ENCODE data around the gene ARHGEF10L. TPM values are rescaled to one million over a fixed set of nuclear protein-coding genes. Genes with fewer than 3 reads are reported as not detected.

ARHGEF10L gene
- total RNA-seq, 1 donor = 39.1 TPM

GRCh38 chr1:17558541-17558940, 19.0 kb downstream of the ARHGEF10L start:
- Histone ChIP-seq H3K27me3 (ENCODE audit: insufficient read depth, low read length) (no peaks in the 10 kb centered on the region), H3K4me3 (ENCODE audit: insufficient read depth, low read length) (no peak overlapping the region), H3K36me3 (ENCODE audit: insufficient read depth, low read length) (no peaks in the 10 kb centered on the region), H2AFZ (ENCODE audit: low read length) (no peak overlapping the region), H4K20me1 (ENCODE audit: insufficient read depth, low read length) (peaks cover 10% of the 10 kb centered on the region), H3K9me3 (ENCODE audit: low read depth, low read length) (no peaks in the 10 kb centered on the region), H3K79me2 (ENCODE audit: insufficient read depth, low read length) (peaks cover 79% of the 10 kb centered on the region), H3K4me2 (ENCODE audit: insufficient read depth, low read length) (no peak overlapping the region), H3K4me1 (ENCODE audit: insufficient read depth, low read length) (peaks cover 35% of the 10 kb centered on the region), H3K27ac (ENCODE audit: low read depth, low read length) (no peak overlapping the region)
- no peak for TF ChIP-seq CTCF (IDR thresholded peaks at IDR 0.05; ENCODE audit: extremely low read depth, low read depth, low read length)
- DNase-seq (ENCODE audit: insufficient read length, low spot score, missing footprints) = peak; percentile 91

GRCh38 chr1:17558954-17559614, 19.6 kb downstream of the ARHGEF10L start:
- Histone ChIP-seq H3K27me3 (ENCODE audit: insufficient read depth, low read length) (no peaks in the 10 kb centered on the region), H4K20me1 (ENCODE audit: insufficient read depth, low read length) (peaks cover 9% of the 10 kb centered on the region), H3K4me3 (ENCODE audit: insufficient read depth, low read length) (no peak overlapping the region), H3K4me2 (ENCODE audit: insufficient read depth, low read length) (no peak overlapping the region), H3K4me1 (ENCODE audit: insufficient read depth, low read length) (peaks cover 32% of the 10 kb centered on the region), H3K79me2 (ENCODE audit: insufficient read depth, low read length) (peaks cover 84% of the 10 kb centered on the region), H3K27ac (ENCODE audit: low read depth, low read length) (peak overlapping the region; percentile 15), H3K9me3 (ENCODE audit: low read depth, low read length) (no peaks in the 10 kb centered on the region), H3K36me3 (ENCODE audit: insufficient read depth, low read length) (no peaks in the 10 kb centered on the region), H2AFZ (ENCODE audit: low read length) (no peak overlapping the region)
- DNase-seq (ENCODE audit: insufficient read length, low spot score, missing footprints) = no peak
- no peak for TF ChIP-seq CTCF (IDR thresholded peaks at IDR 0.05; ENCODE audit: extremely low read depth, low read depth, low read length)

- Histone ChIP-seq H3K79me2 (ENCODE audit: insufficient read depth, low read length) (peaks cover 84% of the 10 kb centered on the region), H2AFZ (ENCODE audit: low read length) (no peak overlapping the region), H4K20me1 (ENCODE audit: insufficient read depth, low read length) (peaks cover 6% of the 10 kb centered on the region), H3K4me2 (ENCODE audit: insufficient read depth, low read length) (no peak overlapping the region), H3K4me1 (ENCODE audit: insufficient read depth, low read length) (peaks cover 34% of the 10 kb centered on the region), H3K9me3 (ENCODE audit: low read depth, low read length) (no peaks in the 10 kb centered on the region), H3K36me3 (ENCODE audit: insufficient read depth, low read length) (no peaks in the 10 kb centered on the region), H3K4me3 (ENCODE audit: insufficient read depth, low read length) (no peak overlapping the region), H3K27ac (ENCODE audit: low read depth, low read length) (peak overlapping the region; percentile 15), H3K27me3 (ENCODE audit: insufficient read depth, low read length) (no peaks in the 10 kb centered on the region)
- DNase-seq (ENCODE audit: insufficient read length, low spot score, missing footprints) = peak; percentile 69
- TF ChIP-seq CTCF (IDR thresholded peaks at IDR 0.05; ENCODE audit: extremely low read depth, low read depth, low read length) = no peak
These were observed 20.3 kb downstream of the ARHGEF10L start for GRCh38 chr1:17559615-17560419.

DNA sequence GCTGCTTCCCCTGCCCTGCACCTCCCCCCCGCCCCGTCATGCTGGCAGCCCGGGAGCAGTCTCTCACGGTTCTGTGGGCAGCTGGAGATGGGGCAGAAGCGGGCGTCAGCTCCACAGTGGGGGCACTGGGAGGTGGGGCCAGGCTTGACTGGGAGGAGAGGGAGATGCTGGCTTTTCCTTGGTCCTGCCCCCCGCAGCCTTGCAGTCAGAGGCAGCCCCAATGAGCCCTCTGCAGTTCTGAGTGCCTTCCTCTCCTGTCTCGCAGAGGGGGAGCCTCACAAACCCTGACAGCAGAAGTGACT, 21.7 kb downstream of the ARHGEF10L start:
- H2AFZ ChIP-seq (ENCODE audit: low read length) = peak overlapping the region; percentile 53
- peak overlapping the region; percentile 66 for H3K27ac ChIP-seq (ENCODE audit: low read depth, low read length)
- peak; percentile 92 for DNase-seq (ENCODE audit: insufficient read length, low spot score, missing footprints)

More for the DNA sequence above, 21.7 kb downstream of the ARHGEF10L start:
- Histone ChIP-seq H3K4me2 (ENCODE audit: insufficient read depth, low read length) (peak overlapping the region; percentile 78), H3K27me3 (ENCODE audit: insufficient read depth, low read length) (no peaks in the 10 kb centered on the region), H3K79me2 (ENCODE audit: insufficient read depth, low read length) (peaks cover 87% of the 10 kb centered on the region), H3K4me3 (ENCODE audit: insufficient read depth, low read length) (peak overlapping the region; percentile 39), H4K20me1 (ENCODE audit: insufficient read depth, low read length) (peaks cover 3% of the 10 kb centered on the region), H3K36me3 (ENCODE audit: insufficient read depth, low read length) (no peaks in the 10 kb centered on the region), H3K9me3 (ENCODE audit: low read depth, low read length) (no peaks in the 10 kb centered on the region), H3K4me1 (ENCODE audit: insufficient read depth, low read length) (peaks cover 35% of the 10 kb centered on the region)
- TF ChIP-seq CTCF (IDR thresholded peaks at IDR 0.05; ENCODE audit: extremely low read depth, low read depth, low read length) = no peak
